Liver (tissue), 9 donors: ENCODE measurements around the gene POLN. TPM values are rescaled to one million over a fixed set of nuclear protein-coding genes. Genes with fewer than 3 reads are reported as not detected.

Source experiments
- DNase-seq: peaks from one replicate; pipeline ENCODE4 v3.0.0-alpha.2; 2017; ENCODE audit warnings: low spot score
- H3K27ac ChIP-seq, 2 donors: one replicate each; pipeline ENCODE4 v1.7.0; 2013; ENCODE audit warnings: inconsistent platforms in 2 of 2, low read length in 2 of 2, control low read depth in 1 of 2, low read depth in 1 of 2, mild to moderate bottlenecking in 1 of 2
- H3K27me3 ChIP-seq, 4 donors: one replicate each; pipeline versions ENCODE4 v1.6.1 to v1.7.0; 2013; ENCODE audit warnings: low read length in 3 of 4, inconsistent platforms in 1 of 4, mild to moderate bottlenecking in 1 of 4, moderate library complexity in 1 of 4; ENCODE audit not compliant: control insufficient read depth in 4 of 4, insufficient read depth in 4 of 4
- H3K36me3 ChIP-seq, 4 donors: one replicate each; pipeline versions ENCODE4 v1.6.1 to v1.7.0; 2013; ENCODE audit warnings: low read length in 3 of 4, mild to moderate bottlenecking in 3 of 4, low read depth in 1 of 4, moderate library complexity in 1 of 4; ENCODE audit not compliant: control insufficient read depth in 4 of 4, insufficient read depth in 3 of 4
- H3K4me1 ChIP-seq, 4 donors: one replicate each; pipeline versions ENCODE4 v1.6.1 to v1.7.0; 2013; ENCODE audit warnings: low read length in 3 of 4, mild to moderate bottlenecking in 3 of 4, moderate library complexity in 1 of 4; ENCODE audit not compliant: control insufficient read depth in 4 of 4, insufficient read depth in 4 of 4
- H3K4me3 ChIP-seq, 3 donors: one replicate each; pipeline versions ENCODE4 v1.6.1 to v1.7.0; 2013; ENCODE audit warnings: low read length in 3 of 3, control low read depth in 1 of 3, low read depth in 1 of 3, mild to moderate bottlenecking in 1 of 3
- H3K9ac ChIP-seq, 2 donors: one replicate each; pipeline ENCODE4 v1.7.0; 2013; ENCODE audit warnings: low read length in 2 of 2, mild to moderate bottlenecking in 2 of 2, moderate library complexity in 2 of 2, control low read depth in 1 of 2, low read depth in 1 of 2
- H3K9me3 ChIP-seq, 4 donors: one replicate each; pipeline versions ENCODE4 v1.6.1 to v1.7.0; 2013; ENCODE audit warnings: low read length in 3 of 4; ENCODE audit not compliant: control insufficient read depth in 4 of 4
- ATF3 ChIP-seq: IDR thresholded peaks from 2 replicates; pipeline ENCODE4 v1.6.1; 2016; ENCODE audit warnings: antibody characterized with exemption
- CTCF ChIP-seq: fragments of 150-350 bp; IDR thresholded peaks from 2 replicates; pipeline ENCODE4 v1.5.1; 2017; ENCODE audit warnings: improper control_type of control experiment, low read depth, low read length; ENCODE audit not compliant: missing input control
- EGR1 ChIP-seq, 2 donors: IDR thresholded peaks; 2 replicates each; pipeline ENCODE4 v1.6.1; 2016 to 2018; ENCODE audit warnings: antibody characterized with exemption in 2 of 2, low read depth in 2 of 2
- FOXA1 ChIP-seq: IDR thresholded peaks from 2 replicates; pipeline ENCODE4 v1.6.1; 2016; ENCODE audit warnings: antibody characterized with exemption
- FOXA2 ChIP-seq: IDR thresholded peaks from 2 replicates; pipeline ENCODE4 v1.6.1; 2016; ENCODE audit warnings: antibody characterized with exemption
- GABPA ChIP-seq, 2 donors: IDR thresholded peaks in 1 of 2; conservative IDR thresholded peaks in 1 of 2; 2 replicates each; pipeline ENCODE4 v1.6.1; 2016; ENCODE audit warnings: antibody characterized with exemption in 2 of 2, mild to moderate bottlenecking in 1 of 2, moderate library complexity in 1 of 2
- HNF4A ChIP-seq, 2 donors: conservative IDR thresholded peaks; 2 replicates each; pipeline ENCODE4 v1.6.1; 2016; ENCODE audit warnings: antibody characterized with exemption in 2 of 2, mild to moderate bottlenecking in 2 of 2
- HNF4G ChIP-seq: IDR thresholded peaks from 2 replicates; pipeline ENCODE4 v1.6.1; 2016; ENCODE audit warnings: antibody characterized with exemption
- JUND ChIP-seq, 2 donors: IDR thresholded peaks; 2 replicates each; pipeline ENCODE4 v1.6.1; 2016; ENCODE audit warnings: antibody characterized with exemption in 2 of 2
- NR2F2 ChIP-seq: IDR thresholded peaks from 2 replicates; pipeline ENCODE4 v1.6.1; 2016; ENCODE audit warnings: antibody characterized with exemption
- RAD21 ChIP-seq, 2 donors: IDR thresholded peaks; 2 replicates each; pipeline ENCODE4 v1.6.1; 2016; ENCODE audit warnings: antibody characterized with exemption in 2 of 2, mild to moderate bottlenecking in 2 of 2
- REST ChIP-seq: IDR thresholded peaks from 2 replicates; pipeline ENCODE4 v1.6.1; 2016; ENCODE audit warnings: antibody characterized with exemption, mild to moderate bottlenecking
- RXRA ChIP-seq, 2 donors: IDR thresholded peaks; 2 replicates each; pipeline ENCODE4 v1.6.1; 2017 to 2018; ENCODE audit warnings: antibody characterized with exemption in 2 of 2, mild to moderate bottlenecking in 1 of 2
- SP1 ChIP-seq: IDR thresholded peaks from 2 replicates; pipeline ENCODE4 v1.6.1; 2018; ENCODE audit warnings: antibody characterized with exemption, mild to moderate bottlenecking
- TAF1 ChIP-seq: conservative IDR thresholded peaks from 2 replicates; pipeline ENCODE4 v1.6.1; 2016; ENCODE audit warnings: antibody characterized with exemption, mild to moderate bottlenecking
- YY1 ChIP-seq: IDR thresholded peaks from 2 replicates; pipeline ENCODE4 v1.6.1; 2016; ENCODE audit warnings: antibody characterized with exemption, mild to moderate bottlenecking
- WGBS: extraction: QIAGEN DNeasy Blood & Tissue Kit; methylation state at CpG from one replicate; pipeline ENCODE4 v1.1.7; 2013; 5-methylcytosine and 5-hydroxymethylcytosine counted together
- polyA plus RNA-seq, 2 donors: library from polyadenylated mRNA; stranded (reverse) in 1 of 2; unstranded in 1 of 2; fragments of 200-250 nt in 1 of 2; fragments of >200 nt in 1 of 2; fragmentation: Nextera tagmentation in 1 of 2; extraction: Ambion mirVana in 1 of 2; gene quantifications; one replicate each; pipeline versions ENCODE4 v1.2.1 to v1.2.3, GENCODE V29; 2013 to 2015
- total RNA-seq, 2 donors: library from RNA; depleted of rRNA; stranded (reverse); fragments of >200 nt; gene quantifications; one replicate each; pipeline ENCODE4 v1.2.3, GENCODE V29; 2014
- TF ChIP-seq, protein P1 (sequence below): IDR thresholded peaks from 2 replicates; pipeline ENCODE4 v1.6.1; 2016; ENCODE audit warnings: antibody characterized with exemption
- donor health status: healthy.
- donor health status: healthy.
- donor health status: healthy.
- donor health status: healthy.
- donor health status: healthy.

POLN gene
- total and polyA plus RNA-seq, 4 donors = 0.44 to 2.3 (median 1.4) TPM

- TF ChIP-seq REST (no peak), SP1 (no peak)
- no peak for DNase-seq
- 96% methylated on average over 1 of the region's 1 CpG for WGBS
- Histone ChIP-seq H3K36me3 (no peaks in the 10 kb centered on the region), H3K4me3 (no peak overlapping the region), H3K27ac (no peak overlapping the region), H3K4me1 (no peaks in the 10 kb centered on the region), H3K9me3 (no peaks in the 10 kb centered on the region), H3K9ac (no peak overlapping the region), H3K27me3 (no peaks in the 10 kb centered on the region)
Measured at GRCh38 chr4:2150076-2150475, 91.8 kb downstream of the POLN start.

DNA sequence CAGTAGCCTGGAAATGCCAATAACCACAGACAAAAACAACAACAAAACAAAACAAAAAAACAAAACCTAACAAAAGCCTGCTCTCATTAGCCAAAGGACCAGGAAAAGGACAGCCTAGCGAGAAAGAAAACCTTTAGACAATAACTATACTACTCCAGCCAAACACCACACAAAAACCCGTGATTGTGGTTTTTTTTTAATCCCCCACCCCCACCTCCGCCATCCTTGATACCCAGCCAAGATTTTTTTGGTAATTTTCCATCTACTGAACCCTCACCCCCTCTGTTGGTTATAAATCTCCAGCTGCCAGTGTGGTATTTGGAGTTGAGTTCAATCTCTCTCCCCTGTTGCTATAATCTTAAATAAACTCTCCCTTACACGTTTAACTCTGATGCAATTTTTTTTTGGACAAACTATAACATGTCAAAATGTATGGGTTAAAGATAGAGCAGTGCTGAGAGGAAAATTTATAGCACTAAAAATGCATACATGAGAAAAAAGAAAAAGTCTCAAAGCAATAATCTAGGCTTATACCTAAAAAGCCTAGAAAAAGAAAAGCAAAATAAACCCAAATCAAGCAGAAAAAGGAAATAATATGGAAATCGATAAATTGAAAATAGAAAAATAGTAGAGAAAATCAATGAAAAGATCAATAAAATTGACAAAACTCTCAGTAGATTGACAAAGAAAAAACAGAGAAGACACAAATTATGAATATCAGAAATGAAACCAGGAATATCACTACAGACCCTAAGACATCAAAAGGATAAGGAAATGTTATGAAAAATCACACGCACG is 99.1 kb downstream of the POLN start:
- Histone ChIP-seq H3K4me1 (no peaks in the 10 kb centered on the region), H3K9me3 (no peaks in the 10 kb centered on the region), H3K27ac (no peak overlapping the region), H3K4me3 (no peak overlapping the region), H3K9ac (no peak overlapping the region), H3K27me3 (no peaks in the 10 kb centered on the region), H3K36me3 (no peaks in the 10 kb centered on the region)
- WGBS = 67% methylated on average over 7 of the region's 7 CpGs
- no peak for TF ChIP-seq HNF4G
- TF ChIP-seq GABPA (IDR thresholded peaks at IDR 0.05 in 1 of 2, conservative IDR thresholded peaks at IDR 0.05 in 1 of 2) = no peak
- no peak for DNase-seq

DNA sequence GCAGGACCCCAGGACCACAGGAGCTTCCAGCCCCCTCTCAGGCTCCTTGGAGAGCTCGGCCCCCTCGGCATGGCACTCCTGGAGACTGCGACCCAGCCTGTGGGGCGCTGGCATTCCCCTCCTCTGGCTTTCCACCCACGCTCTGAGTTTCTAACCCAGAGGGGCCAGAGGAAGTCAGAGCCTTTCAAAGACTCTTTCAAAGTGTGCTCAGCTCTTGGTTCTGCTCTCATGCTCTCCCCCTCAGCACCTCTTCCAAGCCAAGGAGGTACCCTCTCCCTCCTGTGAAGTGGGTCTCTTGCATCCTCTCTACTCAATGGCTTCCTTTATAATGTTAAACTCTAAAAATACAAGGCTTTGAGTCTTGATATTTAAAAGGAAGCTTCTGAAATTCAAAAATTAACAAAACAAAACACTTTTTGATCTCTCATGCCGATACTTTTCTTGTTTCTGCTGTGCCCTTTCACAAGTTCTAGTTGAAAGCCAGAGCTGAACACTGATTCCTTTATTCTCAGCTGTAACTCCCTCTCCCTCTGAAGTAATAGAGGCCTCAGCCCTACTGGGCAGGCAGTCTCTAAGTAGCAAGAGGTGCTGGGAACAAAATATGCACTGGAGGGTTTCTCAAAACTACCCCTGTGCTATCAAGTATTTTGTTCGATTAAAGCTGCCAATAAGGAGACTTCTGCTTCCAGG is 100.0 kb downstream of the POLN start:
- 86% methylated on average over 7 of the region's 7 CpGs for WGBS
- no peaks in the 10 kb centered on the region for H3K9me3 ChIP-seq
- no peaks in the 10 kb centered on the region for H3K27me3 ChIP-seq
- DNase-seq = no peak
- H3K4me1 ChIP-seq = no peaks in the 10 kb centered on the region
- H3K36me3 ChIP-seq = no peaks in the 10 kb centered on the region
- no peak overlapping the region for H3K4me3 ChIP-seq
- H3K27ac ChIP-seq = no peak overlapping the region
- H3K9ac ChIP-seq = no peak overlapping the region
- TF ChIP-seq EGR1 (IDR thresholded peaks at IDR 0.05; ENCODE audit: low read depth in 2 of 2) (no peak), FOXA2 (no peak), NR2F2 (no peak), CTCF (no peak), SP1 (no peak), TAF1 (no peak), YY1 (no peak), HNF4A (conservative IDR thresholded peaks at IDR 0.05) (no peak), HNF4G (no peak), RAD21 (IDR thresholded peaks at IDR 0.05) (no peak), GABPA (IDR thresholded peaks at IDR 0.05 in 1 of 2, conservative IDR thresholded peaks at IDR 0.05 in 1 of 2) (no peak), FOXA1 (no peak), JUND (IDR thresholded peaks at IDR 0.05) (no peak), RXRA (IDR thresholded peaks at IDR 0.05) (no peak), ATF3 (no peak)
- TF ChIP-seq, protein P1, sequence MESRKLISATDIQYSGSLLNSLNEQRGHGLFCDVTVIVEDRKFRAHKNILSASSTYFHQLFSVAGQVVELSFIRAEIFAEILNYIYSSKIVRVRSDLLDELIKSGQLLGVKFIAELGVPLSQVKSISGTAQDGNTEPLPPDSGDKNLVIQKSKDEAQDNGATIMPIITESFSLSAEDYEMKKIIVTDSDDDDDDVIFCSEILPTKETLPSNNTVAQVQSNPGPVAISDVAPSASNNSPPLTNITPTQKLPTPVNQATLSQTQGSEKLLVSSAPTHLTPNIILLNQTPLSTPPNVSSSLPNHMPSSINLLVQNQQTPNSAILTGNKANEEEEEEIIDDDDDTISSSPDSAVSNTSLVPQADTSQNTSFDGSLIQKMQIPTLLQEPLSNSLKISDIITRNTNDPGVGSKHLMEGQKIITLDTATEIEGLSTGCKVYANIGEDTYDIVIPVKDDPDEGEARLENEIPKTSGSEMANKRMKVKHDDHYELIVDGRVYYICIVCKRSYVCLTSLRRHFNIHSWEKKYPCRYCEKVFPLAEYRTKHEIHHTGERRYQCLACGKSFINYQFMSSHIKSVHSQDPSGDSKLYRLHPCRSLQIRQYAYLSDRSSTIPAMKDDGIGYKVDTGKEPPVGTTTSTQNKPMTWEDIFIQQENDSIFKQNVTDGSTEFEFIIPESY = no peak
